T1000 (cell line): ENCODE data around the gene POLR2F.
"Not testable (repeated sequence)": the region's sequence is repeated elsewhere in the genome, so short reads cannot be mapped to it uniquely, and the experiment has no call there.

ENCODE experiments used
- DNase-seq: peaks from one replicate; lab custom pipeline; 2025; ENCODE audit warnings: mixed read lengths; lab: John Stamatoyannopoulos, UW

Gene POLR2F

GRCh38 chr22:37953062-37953436 lies 450 bp upstream of the POLR2F start:
- DNase-seq: no peak

GRCh38 chr22:37954686-37955085 lies 1.2 kb downstream of the POLR2F start:
- DNase-seq: no peak

DNA sequence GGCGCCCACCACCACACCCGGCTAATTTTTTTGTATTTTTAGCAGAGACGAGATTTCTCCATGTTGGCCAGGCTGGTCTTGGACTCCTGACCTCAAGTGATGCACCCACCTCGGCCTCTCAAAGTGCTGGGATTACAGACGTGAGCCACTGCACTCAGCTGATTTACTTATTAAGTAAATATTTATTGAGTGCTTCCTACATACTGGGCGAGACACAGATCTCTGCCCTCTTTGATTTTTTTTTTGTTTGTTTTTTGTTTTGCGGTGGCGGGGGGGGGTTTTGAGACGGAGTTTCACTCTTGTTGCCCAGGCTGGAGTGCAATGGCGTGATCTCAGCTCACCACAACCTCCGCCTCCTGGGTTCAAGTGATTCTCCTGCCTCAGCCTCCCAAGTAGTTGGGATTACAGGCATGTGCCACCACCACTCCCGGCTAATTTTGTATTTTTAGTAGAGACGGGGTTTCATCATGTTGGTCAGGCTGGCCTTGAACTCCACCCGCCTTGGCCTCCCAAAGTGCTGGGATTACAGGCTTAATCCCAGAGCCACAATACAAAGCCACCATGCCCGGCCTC lies 2.4 kb downstream of the POLR2F start:
- not testable (repeated sequence) for DNase-seq

DNA sequence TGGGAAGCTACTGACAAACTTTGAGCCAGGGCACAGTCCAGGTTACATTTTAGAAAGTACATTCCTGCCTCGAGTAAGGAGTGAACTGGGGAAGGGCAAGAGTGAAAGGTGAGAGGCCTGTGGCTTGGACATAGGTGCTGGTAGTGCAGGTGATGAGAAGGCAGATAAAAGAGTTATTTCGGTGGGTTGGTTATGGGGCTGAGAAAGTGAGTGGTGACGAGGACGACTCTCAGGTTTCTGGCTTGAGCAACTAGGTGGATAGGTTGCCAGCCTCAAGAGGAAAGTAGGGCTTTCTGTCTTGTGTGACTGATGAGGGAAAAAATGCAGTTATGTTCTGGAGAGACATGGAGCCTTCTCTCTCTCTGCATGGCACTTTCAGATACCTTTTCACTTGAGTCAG lies 3.7 kb downstream of the POLR2F start:
- DNase-seq: no peak

- DNase-seq: no peak
Measured at GRCh38 chr22:37959231-37959825, 5.8 kb downstream of the POLR2F start.

DNA sequence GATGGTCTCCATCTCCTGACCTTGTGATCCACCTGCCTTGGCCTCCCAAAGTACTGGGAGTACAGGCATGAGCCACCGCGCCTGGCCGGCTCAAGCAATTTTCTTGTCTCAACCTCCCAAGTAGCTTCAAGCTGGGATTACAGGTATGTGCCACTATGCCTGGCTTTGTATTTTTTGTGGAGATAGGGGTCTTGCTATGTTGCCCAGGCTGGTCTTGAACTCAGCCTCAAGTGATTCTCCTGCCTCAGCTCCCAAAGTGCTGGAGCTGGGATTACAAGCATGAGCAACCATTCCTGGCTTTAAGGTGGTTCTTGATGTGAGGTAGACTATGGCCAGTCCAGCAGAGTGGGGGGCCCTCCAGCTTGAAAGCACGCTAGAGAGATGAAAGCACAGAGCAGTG lies 7.6 kb downstream of the POLR2F start:
- DNase-seq: no peak

DNA sequence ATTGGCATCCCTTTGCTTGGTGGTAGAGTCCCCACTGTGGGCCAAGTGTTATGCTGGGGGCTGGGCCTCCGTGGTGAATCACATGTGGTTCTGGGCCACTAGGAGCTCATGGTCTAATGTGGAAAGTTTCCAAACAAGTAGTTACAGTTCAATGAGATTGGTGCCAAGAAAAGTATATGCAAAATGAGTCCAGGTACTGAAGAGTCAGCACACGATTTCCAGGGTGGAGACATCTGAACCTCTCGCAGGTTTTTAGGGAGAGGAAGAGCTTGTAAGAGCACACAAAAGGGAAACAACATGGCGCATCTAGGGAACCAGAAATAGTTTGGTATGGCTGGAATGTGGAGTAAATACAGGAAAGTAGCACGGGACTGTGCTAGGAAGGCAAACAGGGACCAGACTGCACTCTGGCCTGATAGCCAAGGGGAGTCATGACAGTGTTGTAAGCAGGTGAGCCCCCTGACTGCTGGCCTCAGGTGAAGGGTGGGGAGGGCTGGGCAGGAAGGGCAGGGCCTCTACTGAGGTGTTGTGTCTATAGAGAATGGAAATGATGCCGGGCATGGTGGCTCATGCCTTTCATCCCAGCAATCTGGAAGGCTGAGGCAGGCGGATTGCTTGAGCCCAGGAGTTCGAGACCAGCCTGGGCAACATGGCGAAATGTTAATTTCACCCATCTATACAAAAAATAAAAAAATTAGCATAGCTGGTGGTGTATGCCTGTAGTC lies 12.6 kb downstream of the POLR2F start:
- no peak for DNase-seq

DNA sequence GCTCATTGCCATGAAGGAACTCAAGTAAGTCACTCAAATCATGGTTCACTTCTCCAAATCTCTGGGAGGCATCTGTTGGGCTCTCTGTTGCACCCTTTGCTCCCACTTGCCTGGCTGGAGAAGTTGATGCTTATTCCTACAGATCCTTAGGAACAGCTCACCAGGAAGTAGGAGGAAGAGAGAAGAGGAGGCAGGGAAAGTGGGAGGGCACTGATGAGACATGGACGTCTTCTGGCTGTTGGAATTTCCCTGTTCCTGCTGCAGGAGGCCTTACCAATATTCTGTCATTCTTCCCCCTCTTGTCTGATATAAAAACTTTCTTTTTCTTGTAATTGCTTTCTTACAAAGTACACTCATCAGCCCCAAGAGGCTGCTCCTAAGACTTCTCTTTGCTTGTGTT lies 13.6 kb downstream of the POLR2F start:
- DNase-seq: no peak

DNA sequence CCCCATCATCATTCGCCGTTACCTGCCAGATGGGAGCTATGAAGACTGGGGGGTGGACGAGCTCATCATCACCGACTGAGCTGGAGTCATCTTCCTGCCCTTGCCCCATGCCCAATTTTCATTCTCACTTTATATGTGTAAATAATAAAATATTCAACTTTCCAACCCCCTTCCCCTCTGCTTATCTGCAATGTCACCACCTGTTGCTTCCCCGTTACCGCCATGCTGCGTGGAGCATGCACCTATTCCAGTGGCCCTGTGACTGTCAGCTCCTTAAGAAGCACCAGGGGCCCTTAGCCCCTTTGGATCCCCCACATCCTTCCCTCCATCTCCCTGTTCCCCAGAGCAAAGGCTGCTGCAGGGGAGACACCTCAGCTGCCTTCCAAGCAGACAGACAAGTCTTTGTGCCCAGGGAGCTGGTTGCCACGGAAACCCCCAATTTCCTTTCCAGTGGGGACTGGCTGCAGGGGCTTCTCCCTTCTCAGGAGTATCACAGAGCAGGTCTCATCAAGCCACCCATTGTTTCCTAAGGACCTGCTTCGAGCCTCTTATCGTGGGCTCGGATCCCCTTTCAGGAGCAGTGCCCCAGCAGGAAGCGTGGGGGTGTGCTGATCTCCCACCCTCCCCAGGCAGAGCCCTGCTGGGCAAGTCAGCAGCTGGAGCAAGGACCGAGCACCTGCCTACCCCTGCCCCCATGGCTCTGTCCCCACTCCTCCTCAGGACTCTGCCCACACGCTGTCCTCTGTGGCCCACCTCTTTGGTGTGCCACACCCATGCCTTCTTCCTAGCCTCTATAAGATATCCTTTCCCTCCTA lies 14.3 kb downstream of the POLR2F start:
- no peak for DNase-seq

- DNase-seq: no peak
Measured at GRCh38 chr22:37968452-37969251, 15.2 kb downstream of the POLR2F start.

- DNase-seq: no peak
Measured at GRCh38 chr22:37970864-37971263, 17.4 kb downstream of the POLR2F start.

GRCh38 chr22:37971475-37972434 lies 18.3 kb downstream of the POLR2F start:
- no peak for DNase-seq

GRCh38 chr22:37972527-37972926 lies 19.0 kb downstream of the POLR2F start:
- DNase-seq: no peak

DNA sequence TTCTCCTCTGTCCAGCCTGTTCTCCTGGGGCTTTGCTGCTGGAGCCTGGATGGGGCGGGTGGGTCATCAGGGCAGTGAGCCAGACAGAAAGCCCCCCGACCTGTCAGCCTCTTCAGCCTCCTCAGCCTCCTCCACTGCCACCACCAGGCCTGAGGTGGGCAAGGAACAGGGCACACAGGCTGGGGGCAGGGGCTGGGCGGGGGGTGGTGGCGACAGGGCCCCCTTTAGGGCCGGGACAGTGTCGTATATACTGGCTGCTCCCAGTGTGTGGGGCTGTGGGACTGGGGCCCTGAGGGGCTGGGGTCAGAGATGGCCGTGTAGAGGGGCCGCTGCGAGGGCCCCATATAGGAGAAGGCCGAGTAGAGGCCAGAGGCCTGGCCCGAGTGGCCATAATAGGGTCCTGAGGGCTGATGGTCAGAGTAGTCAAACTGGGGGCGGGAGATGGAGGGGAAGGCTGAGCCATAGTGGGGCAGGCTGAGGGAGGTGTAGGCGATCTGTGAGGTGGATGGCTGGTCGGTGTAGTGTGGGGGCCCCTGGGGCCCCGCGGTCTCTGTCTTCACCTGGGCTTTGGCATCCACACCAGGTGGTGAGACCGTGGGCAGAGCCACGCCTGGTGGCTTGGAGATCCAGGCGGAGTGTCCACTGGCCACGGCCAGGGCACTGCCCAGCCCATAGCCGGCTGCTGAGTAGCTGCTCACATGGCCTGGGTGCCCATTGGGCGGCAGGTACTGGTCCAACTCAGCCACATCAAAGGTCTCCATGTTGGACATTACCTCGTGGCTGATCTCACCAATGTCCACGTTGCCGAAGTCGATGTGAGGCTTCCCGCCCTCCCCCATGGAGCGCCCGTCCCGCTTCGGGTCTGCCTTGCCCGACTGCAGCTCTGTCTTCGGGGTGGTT lies 20.0 kb downstream of the POLR2F start:
- no peak for DNase-seq

GRCh38 chr22:37975153-37975552 lies 21.7 kb downstream of the POLR2F start:
- no peak for DNase-seq

GRCh38 chr22:37976022-37976421 lies 22.5 kb downstream of the POLR2F start:
- DNase-seq: not testable (repeated sequence)

DNA sequence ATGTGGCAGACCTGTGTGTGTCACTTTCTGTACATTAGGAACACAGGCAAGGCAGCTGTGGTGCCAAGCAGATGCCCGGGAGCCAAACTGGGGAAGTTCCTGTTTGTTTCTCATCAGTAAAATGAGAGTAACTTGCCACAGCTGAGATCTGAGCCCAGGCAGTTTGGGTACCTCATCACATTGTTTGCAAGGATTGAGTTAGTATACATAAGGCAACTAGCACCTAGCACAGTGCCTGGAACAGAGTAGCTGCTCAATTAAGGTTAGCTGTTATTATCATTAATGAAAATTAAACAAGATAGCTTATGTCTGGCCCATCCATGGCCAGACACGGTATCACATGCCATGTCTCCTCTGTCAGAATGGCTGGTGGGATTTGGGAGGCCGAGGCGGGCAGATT lies 23.0 kb downstream of the POLR2F start:
- DNase-seq: no peak

- no peak for DNase-seq
Measured at GRCh38 chr22:37979782-37980181, 26.3 kb downstream of the POLR2F start.

- no peak for DNase-seq
Measured at GRCh38 chr22:37981282-37982011, 27.9 kb downstream of the POLR2F start.
